ENCODE data around the gene CCT3. TPM values are rescaled to one million over a fixed set of nuclear protein-coding genes. Genes with fewer than 3 reads are reported as not detected.

Gene CCT3
- total RNA-seq, 2 donors from 2014 or later, result 104 to 106 TPM

- no peaks in the 10 kb centered on the region for H3K9me3 ChIP-seq
- peaks cover 68% of the 10 kb centered on the region for H3K36me3 ChIP-seq
- H3K27ac ChIP-seq, result no peak overlapping the region
- TF ChIP-seq CTCF (IDR thresholded peaks at IDR 0.05), result no peak
- DNase-seq (ENCODE audit: low spot score) (no peak), ATAC-seq (ENCODE audit: insufficient number of reproducible peaks, low FRiP score, low read depth) (no peak)
- H3K4me1 ChIP-seq (ENCODE audit: control insufficient read depth in 1 of 2, low read depth in 2 of 2), result no peaks in the 10 kb centered on the region
- H3K4me3 ChIP-seq, result no peak overlapping the region
- H3K27me3 ChIP-seq (replicated peaks; ENCODE audit: insufficient read depth), result no peaks in the 10 kb centered on the region
These were observed 78.3 kb downstream of the CCT3 start for GRCh38 chr1:156259805-156260204.

Other genes starting within 250 kb of the CCT3 start
- 100 to 1,000 TPM; 740 to 804 TPM for gene LMNA, start 223.6 kb downstream of the CCT3 start, total RNA-seq
- gene SEMA4A, start 184.7 kb downstream of the CCT3 start, total RNA-seq, result 10 to 100 TPM; 12.7 to 15.8 TPM
- 10 to 100 TPM; 10.7 to 23.7 TPM for gene SLC25A44, start 144.2 kb downstream of the CCT3 start, total RNA-seq
- 10 to 100 TPM; 26.4 to 33.2 TPM for gene PMF1, start 125.3 kb downstream of the CCT3 start, total RNA-seq
- gene BGLAP, start 96.1 kb downstream of the CCT3 start, total RNA-seq, result not detected
- gene PAQR6, start 90.2 kb downstream of the CCT3 start, total RNA-seq, result 1 to 10 TPM in 1 of 2 donors, under 1 TPM in 1; 0.27 to 2.5 TPM
- gene SMG5, start 55.5 kb downstream of the CCT3 start, total RNA-seq, result 10 to 100 TPM; 57.8 to 72.7 TPM
- 1 to 10 TPM in 1 of 2 donors, under 1 TPM in 1; 0.56 to 5.0 TPM for gene TMEM79, start 54.0 kb downstream of the CCT3 start, total RNA-seq
- gene GLMP, start 42.6 kb downstream of the CCT3 start, total RNA-seq, result 10 to 100 TPM; 27.7 to 60.1 TPM
- not detected for gene VHLL, start 39.0 kb downstream of the CCT3 start, total RNA-seq
- not detected for gene TSACC, start 234 bp upstream of the CCT3 start, total RNA-seq
- not detected for gene RHBG, start 30.9 kb upstream of the CCT3 start, total RNA-seq
- gene MEF2D, start 162.5 kb upstream of the CCT3 start, total RNA-seq, result 100 to 1,000 TPM in 1 of 2 donors, 10 to 100 TPM in 1; 76.1 to 101 TPM
- 1 to 10 TPM; 2.2 to 3.5 TPM for gene IQGAP3, start 234.3 kb upstream of the CCT3 start, total RNA-seq
- not detected for gene TTC24, start 241.4 kb upstream of the CCT3 start, total RNA-seq